Body of pancreas (tissue), 4 donors: ENCODE measurements around the gene AP2A2. TPM values are rescaled to one million over a fixed set of nuclear protein-coding genes. Genes with fewer than 3 reads are reported as not detected.

ENCODE experiments used
- ATAC-seq: fragments of 150-250 bp; one replicate; pipeline ENCODE4 v1.9.1; 2016
- DNase-seq, 4 donors: peaks; one replicate each; pipeline ENCODE4 v3.0.0-alpha.2; 2019
- H3K27ac ChIP-seq, 4 donors: fragments of 200-600 bp; sonication (generic); 1 replicate in 3 of 4; 2 replicates in 1 of 4; pipeline versions ENCODE4 v1.5.1 to v1.6.1; 2016 to 2019; ENCODE audit warnings: mild to moderate bottlenecking in 1 of 4, mixed read lengths in 1 of 4, moderate library complexity in 1 of 4
- H3K27me3 ChIP-seq, 2 donors: fragments of 200-600 bp; sonication (generic); one replicate each; pipeline ENCODE4 v1.6.0; 2016; ENCODE audit warnings: mild to moderate bottlenecking in 1 of 2
- H3K36me3 ChIP-seq, 2 donors: fragments of 200-600 bp; sonication (generic); replicated peaks in 1 of 2; 2 replicates each; pipeline ENCODE4 v1.5.1; 2016; ENCODE audit warnings: low read depth in 2 of 2; ENCODE audit not compliant: insufficient read depth in 1 of 2
- H3K4me1 ChIP-seq: fragments of 200-600 bp; sonication (generic); one replicate; pipeline ENCODE4 v1.6.0; 2016
- H3K4me3 ChIP-seq, 2 donors: fragments of 200-600 bp; sonication (generic); 1 replicate in 1 of 2; 2 replicates in 1 of 2; pipeline ENCODE4 v1.5.1; 2016 to 2019
- H3K9me3 ChIP-seq, 3 donors: fragments of 200-600 bp; sonication (generic); 1 replicate in 2 of 3; 2 replicates in 1 of 3; pipeline ENCODE4 v1.5.1; 2016
- CTCF ChIP-seq, 7 experiments: fragments of 450-650 bp in 4 of 7; fragments of 200-600 bp in 3 of 7; sonication (generic) in 3 of 7; IDR thresholded peaks; one replicate each; pipeline ENCODE4 v1.5.1; 2016 to 2019; ENCODE audit warnings: antibody characterized with exemption in 7 of 7
- POLR2A ChIP-seq, 3 donors: fragments of 450-650 bp; IDR thresholded peaks; one replicate each; pipeline ENCODE4 v1.6.1; 2016; ENCODE audit warnings: antibody characterized with exemption in 3 of 3, mild to moderate bottlenecking in 2 of 3
- WGBS, 2 donors: methylation state at CpG; one replicate each; pipeline ENCODE4 v1.1.5; 2017; 5-methylcytosine and 5-hydroxymethylcytosine counted together
- intact Hi-C: fragments of 100-400 bp; cut with DNase I; formaldehyde crosslinking; loops from one replicate; pipeline ENCODE4 v1.15.1; 2023
- total RNA-seq, 2 donors: library from RNA; depleted of rRNA; stranded (reverse); fragments of >200 nt; gene quantifications; one replicate each; pipeline ENCODE4 v1.1.0, GENCODE V29; 2016

Gene AP2A2
- total RNA-seq, 2 donors from 2014 or later: 40.7 to 77.8 TPM

GRCh38 chr11:1018091-1018490, 92.4 kb downstream of the AP2A2 start:
- Histone ChIP-seq H3K4me3 (no peak overlapping the region), H3K4me1 (peaks cover 9% of the 10 kb centered on the region), H3K27ac (no peak overlapping the region), H3K36me3 (no peaks in the 10 kb centered on the region), H3K27me3 (no peaks in the 10 kb centered on the region), H3K9me3 (no peaks in the 10 kb centered on the region)
- 77 to 83% methylated on average over 9 of the region's 9 CpGs for WGBS, 2 donors
- intact Hi-C loops: no loop called here
- no peak for DNase-seq
- TF ChIP-seq POLR2A (IDR thresholded peaks at IDR 0.05): no peak
- TF ChIP-seq CTCF (IDR thresholded peaks at IDR 0.05): no peak
- ATAC-seq: no peak

- H3K27me3 ChIP-seq: no peaks in the 10 kb centered on the region
- no peaks in the 10 kb centered on the region for H3K9me3 ChIP-seq
- WGBS, 2 donors: 87 to 100% methylated on average over 1 to 21 of the region's 21 CpGs
- ATAC-seq (no peak), DNase-seq (no peak)
- no peak for TF ChIP-seq POLR2A (IDR thresholded peaks at IDR 0.05)
- TF ChIP-seq CTCF (IDR thresholded peaks at IDR 0.05): no peak
- no peak overlapping the region for H3K4me3 ChIP-seq
- intact Hi-C loops: no loop called here
- no peaks in the 10 kb centered on the region for H3K36me3 ChIP-seq
- H3K27ac ChIP-seq: no peak overlapping the region
- peaks cover 9% of the 10 kb centered on the region for H3K4me1 ChIP-seq
Observed at GRCh38 chr11:1019321-1019910, 93.7 kb downstream of the AP2A2 start.

DNA sequence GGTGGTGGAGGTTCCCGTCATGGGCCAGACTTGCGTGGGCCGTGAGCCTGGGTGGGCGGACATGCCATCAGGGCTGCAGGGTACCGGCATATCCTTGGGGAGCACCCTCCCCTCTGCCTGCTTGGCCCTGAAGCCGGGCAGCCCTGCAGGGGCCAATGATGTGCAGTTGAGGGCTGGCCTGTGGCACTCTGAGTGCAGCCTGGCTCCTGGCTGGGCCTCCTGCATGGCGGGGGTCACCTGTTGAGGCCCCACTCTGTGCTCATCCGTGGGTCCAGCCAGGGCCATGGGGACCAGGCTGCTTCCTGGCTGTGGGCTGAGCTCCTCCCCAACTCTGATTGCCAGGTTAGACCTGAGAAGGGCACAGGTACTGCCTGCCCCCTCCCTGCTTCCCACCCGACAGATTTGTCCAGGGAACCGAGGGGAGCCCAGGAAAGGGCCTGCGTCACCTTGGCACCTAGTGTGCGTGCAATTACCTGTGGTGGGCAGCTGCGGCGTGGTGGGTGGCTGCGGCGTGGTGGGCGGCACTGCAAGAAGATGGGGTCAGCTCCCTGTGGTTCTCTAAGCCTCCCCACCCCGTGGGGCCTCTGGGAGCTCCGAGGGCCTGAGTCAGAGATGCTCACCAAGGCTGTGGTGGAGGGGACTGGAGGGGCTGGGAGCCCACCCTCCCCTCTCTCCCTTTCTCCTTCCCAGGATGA, 94.7 kb downstream of the AP2A2 start:
- no peak for DNase-seq
- 87 to 93% methylated on average over 3 to 18 of the region's 19 CpGs for WGBS, 2 donors

GRCh38 chr11:1022411-1022810, 96.7 kb downstream of the AP2A2 start:
- TF ChIP-seq CTCF (IDR thresholded peaks at IDR 0.05) (no peak), POLR2A (IDR thresholded peaks at IDR 0.05) (no peak)
- no peak overlapping the region for H3K27ac ChIP-seq
- intact Hi-C loops: no loop called here
- ATAC-seq: no peak
- WGBS, 2 donors: 94 to 96% methylated on average over 7 of the region's 7 CpGs
- H3K4me3 ChIP-seq: no peak overlapping the region
- H3K9me3 ChIP-seq: no peaks in the 10 kb centered on the region
- H3K36me3 ChIP-seq: peaks cover 0 to 3% of the 10 kb centered on the region in 2 donors
- H3K27me3 ChIP-seq: no peaks in the 10 kb centered on the region
- DNase-seq: no peak
- no peaks in the 10 kb centered on the region for H3K4me1 ChIP-seq

More for the DNA sequence above, 94.7 kb downstream of the AP2A2 start:
- H3K27me3 ChIP-seq: no peaks in the 10 kb centered on the region
- TF ChIP-seq POLR2A (IDR thresholded peaks at IDR 0.05): no peak
- no peak for TF ChIP-seq CTCF (IDR thresholded peaks at IDR 0.05)
- H3K4me3 ChIP-seq: no peak overlapping the region
- intact Hi-C loops: no loop called here
- no peak overlapping the region for H3K27ac ChIP-seq
- peaks cover under 1% of the 10 kb centered on the region for H3K4me1 ChIP-seq
- no peak for ATAC-seq
- H3K36me3 ChIP-seq: no peaks in the 10 kb centered on the region
- H3K9me3 ChIP-seq: no peaks in the 10 kb centered on the region
